Chondrocyte (in vitro differentiated cells): ENCODE measurements around the gene EIF4G3. TPM values are rescaled to one million over a fixed set of nuclear protein-coding genes. Genes with fewer than 3 reads are reported as not detected.
A peak's percentile ranks its signal among the peaks of the same experiment; 100 is the strongest.

Source experiments
- DNase-seq: peaks from one replicate; pipeline ENCODE4 v3.0.0; 2021; ENCODE audit warnings: mixed read lengths, low spot score
- H3K27ac Mint-ChIP-seq: one replicate; pipeline ENCODE4 v1.8.0; 2021; ENCODE audit warnings: mild to moderate bottlenecking, moderate library complexity, mixed read lengths; ENCODE audit not compliant: unreplicated experiment
- H3K27me3 Mint-ChIP-seq: 2 replicates; pipeline ENCODE4 v1.8.0; 2021; ENCODE audit warnings: low read depth, mixed read lengths
- H3K36me3 Mint-ChIP-seq: 2 replicates; pipeline ENCODE4 v1.8.0; 2021; ENCODE audit warnings: low read depth, mixed read lengths
- H3K4me1 Mint-ChIP-seq: 2 replicates; pipeline ENCODE4 v1.8.0; 2021; ENCODE audit warnings: low read depth, mild to moderate bottlenecking, mixed read lengths
- H3K4me3 Mint-ChIP-seq: one replicate; pipeline ENCODE4 v1.8.0; 2021; ENCODE audit warnings: mild to moderate bottlenecking, moderate library complexity, mixed read lengths; ENCODE audit not compliant: unreplicated experiment
- H3K9me3 Mint-ChIP-seq: 2 replicates; pipeline ENCODE4 v1.8.0; 2021; ENCODE audit warnings: low read depth, mixed read lengths
- CTCF ChIP-seq: fragments of 200-600 bp; sonication (generic); IDR thresholded peaks from 2 replicates; pipeline ENCODE4 v1.5.0; 2021; ENCODE audit warnings: antibody characterized with exemption, mild to moderate bottlenecking, moderate library complexity
- total RNA-seq: library from RNA; stranded (reverse); gene quantifications from 3 replicates; pipeline ENCODE4 v1.2.1, GENCODE V29; 2021

EIF4G3 gene
- total RNA-seq, 1 donor from 2014 or later: 56.6 TPM

GRCh38 chr1:20992322-20993056 lies 184.2 kb downstream of the EIF4G3 start:
- no peak for TF ChIP-seq CTCF
- Mint-ChIP-seq H3K4me1 (peaks cover 32% of the 10 kb centered on the region), H3K9me3 (no peaks in the 10 kb centered on the region), H3K27ac (peak overlapping the region; percentile 83), H3K36me3 (peaks cover 1% of the 10 kb centered on the region), H3K4me3 (no peak overlapping the region), H3K27me3 (no peaks in the 10 kb centered on the region)
- no peak for DNase-seq

- H3K4me3 Mint-ChIP-seq: no peak overlapping the region
- H3K27me3 Mint-ChIP-seq: no peaks in the 10 kb centered on the region
- H3K27ac Mint-ChIP-seq: no peak overlapping the region
- H3K9me3 Mint-ChIP-seq: no peaks in the 10 kb centered on the region
- peaks cover 1% of the 10 kb centered on the region for H3K36me3 Mint-ChIP-seq
- peaks cover 32% of the 10 kb centered on the region for H3K4me1 Mint-ChIP-seq
- DNase-seq: no peak
- no peak for TF ChIP-seq CTCF
Measured at GRCh38 chr1:20988943-20989342, 187.8 kb downstream of the EIF4G3 start.

- Mint-ChIP-seq H3K27me3 (no peaks in the 10 kb centered on the region), H3K27ac (no peak overlapping the region), H3K4me3 (no peak overlapping the region), H3K36me3 (peaks cover 1% of the 10 kb centered on the region), H3K4me1 (peaks cover 32% of the 10 kb centered on the region), H3K9me3 (no peaks in the 10 kb centered on the region)
- TF ChIP-seq CTCF: no peak
- DNase-seq: no peak
Measured at GRCh38 chr1:20987831-20988825, 188.6 kb downstream of the EIF4G3 start.

DNA sequence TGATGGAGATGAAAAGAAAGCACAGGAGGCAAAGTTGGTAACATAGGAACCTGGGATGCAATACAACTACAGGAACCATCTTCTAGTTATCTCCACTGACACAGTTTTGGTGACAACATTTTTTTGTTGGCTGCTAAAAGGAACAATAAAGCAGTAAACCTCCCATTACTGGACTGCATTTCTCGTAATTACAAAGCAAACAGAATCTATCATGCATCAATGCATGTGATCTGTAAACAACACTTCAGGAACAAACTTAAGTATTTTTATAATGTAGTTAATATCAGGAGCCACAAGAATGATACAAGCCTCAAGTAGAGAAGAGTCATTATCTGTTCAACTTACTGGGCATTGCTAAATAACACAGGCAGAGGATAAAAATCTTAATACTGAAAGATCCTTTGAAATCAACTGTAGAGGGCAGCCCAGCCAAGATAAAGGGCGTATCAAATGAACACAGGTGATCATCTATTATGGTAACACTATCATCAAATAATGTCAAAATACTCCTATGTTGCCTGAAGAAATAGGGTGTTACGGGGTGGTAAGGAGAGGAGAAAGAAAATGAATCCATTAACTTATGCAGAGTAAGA lies 193.3 kb downstream of the EIF4G3 start:
- H3K27me3 Mint-ChIP-seq: no peaks in the 10 kb centered on the region
- no peaks in the 10 kb centered on the region for H3K36me3 Mint-ChIP-seq
- TF ChIP-seq CTCF: peak; percentile 38
- H3K4me3 Mint-ChIP-seq: no peak overlapping the region
- H3K4me1 Mint-ChIP-seq: peaks cover 26% of the 10 kb centered on the region
- H3K9me3 Mint-ChIP-seq: no peaks in the 10 kb centered on the region
- DNase-seq: no peak
- no peak overlapping the region for H3K27ac Mint-ChIP-seq

GRCh38 chr1:20982316-20982715 lies 194.4 kb downstream of the EIF4G3 start:
- H3K4me3 Mint-ChIP-seq: no peak overlapping the region
- peaks cover 19% of the 10 kb centered on the region for H3K4me1 Mint-ChIP-seq
- TF ChIP-seq CTCF: peak; percentile 33
- no peaks in the 10 kb centered on the region for H3K9me3 Mint-ChIP-seq
- no peaks in the 10 kb centered on the region for H3K36me3 Mint-ChIP-seq
- H3K27ac Mint-ChIP-seq: peak overlapping the region; percentile 62
- no peak for DNase-seq
- H3K27me3 Mint-ChIP-seq: no peaks in the 10 kb centered on the region
